Measurements from ENCODE around the gene MMRN2. TPM values are rescaled to one million over a fixed set of nuclear protein-coding genes. Genes with fewer than 3 reads are reported as not detected.

Gene MMRN2
- total RNA-seq, 2 experiments from 2014 or later = not detected

DNA sequence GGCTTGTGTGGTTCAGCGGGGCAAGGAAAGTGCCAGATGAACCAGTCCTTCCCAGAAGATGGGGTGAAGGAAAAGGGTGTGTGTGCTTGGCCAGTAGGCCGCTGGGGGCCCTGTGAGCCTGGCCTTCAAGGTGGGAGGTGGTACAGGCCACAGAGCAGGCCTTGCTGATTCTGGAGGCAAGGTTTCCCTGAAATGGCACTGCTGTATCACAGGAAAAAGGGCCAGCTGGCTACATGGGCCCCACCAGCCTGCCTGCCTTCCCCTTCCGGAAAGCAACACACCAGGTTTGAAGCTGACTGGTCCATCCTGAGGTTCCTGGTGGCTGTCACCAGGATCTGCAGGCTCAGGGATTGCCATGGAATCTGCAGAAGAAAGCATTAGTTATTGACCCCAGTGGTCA, 12.5 kb downstream of the MMRN2 start:
- TF ChIP-seq, protein P1, sequence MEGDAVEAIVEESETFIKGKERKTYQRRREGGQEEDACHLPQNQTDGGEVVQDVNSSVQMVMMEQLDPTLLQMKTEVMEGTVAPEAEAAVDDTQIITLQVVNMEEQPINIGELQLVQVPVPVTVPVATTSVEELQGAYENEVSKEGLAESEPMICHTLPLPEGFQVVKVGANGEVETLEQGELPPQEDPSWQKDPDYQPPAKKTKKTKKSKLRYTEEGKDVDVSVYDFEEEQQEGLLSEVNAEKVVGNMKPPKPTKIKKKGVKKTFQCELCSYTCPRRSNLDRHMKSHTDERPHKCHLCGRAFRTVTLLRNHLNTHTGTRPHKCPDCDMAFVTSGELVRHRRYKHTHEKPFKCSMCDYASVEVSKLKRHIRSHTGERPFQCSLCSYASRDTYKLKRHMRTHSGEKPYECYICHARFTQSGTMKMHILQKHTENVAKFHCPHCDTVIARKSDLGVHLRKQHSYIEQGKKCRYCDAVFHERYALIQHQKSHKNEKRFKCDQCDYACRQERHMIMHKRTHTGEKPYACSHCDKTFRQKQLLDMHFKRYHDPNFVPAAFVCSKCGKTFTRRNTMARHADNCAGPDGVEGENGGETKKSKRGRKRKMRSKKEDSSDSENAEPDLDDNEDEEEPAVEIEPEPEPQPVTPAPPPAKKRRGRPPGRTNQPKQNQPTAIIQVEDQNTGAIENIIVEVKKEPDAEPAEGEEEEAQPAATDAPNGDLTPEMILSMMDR (conservative IDR thresholded peaks at IDR 0.05; ENCODE audit: low read length) = no peak
- no peak for TF ChIP-seq EZH2phosphoT487 (IDR thresholded peaks at IDR 0.05; ENCODE audit: borderline replicate concordance, low read depth, low read length)
- Histone ChIP-seq H4K20me1 (ENCODE audit: insufficient read depth, low read length) (no peaks in the 10 kb centered on the region), H3K4me1 (ENCODE audit: insufficient read depth, low read length, poor library complexity, severe bottlenecking) (no peaks in the 10 kb centered on the region), H2AFZ (ENCODE audit: low read length) (no peak overlapping the region), H3K9me3 (ENCODE audit: low read length) (no peaks in the 10 kb centered on the region), H3K36me3 (ENCODE audit: insufficient read depth, low read length) (no peaks in the 10 kb centered on the region), H3K27ac (ENCODE audit: low read depth, low read length, poor library complexity, severe bottlenecking) (no peak overlapping the region), H3K79me2 (ENCODE audit: insufficient read depth, low read depth, low read length) (no peaks in the 10 kb centered on the region), H3K4me2 (ENCODE audit: low read length) (no peak overlapping the region), H3K9me2 (ENCODE audit: insufficient read depth, low read length) (no peaks in the 10 kb centered on the region), H3K4me3 (ENCODE audit: low read depth, low read length, poor library complexity, severe bottlenecking) (no peak overlapping the region)
- BruUV-seq (replicated peaks) = no TSS peak
- ChIA-PET CTCF (ENCODE audit: unreplicated experiment) (interaction anchor here (0.6 kb wide), 1 partner anchor 262 kb away, joined by 4 read pairs; no protein-coding TSS in a partner anchor), POLR2A (no interaction called here)
- no peak for DNase-seq (ENCODE audit: low spot score)
- intact Hi-C loops (cut with micrococcal nuclease; ENCODE audit: unreplicated experiment) = no loop called here

DNA sequence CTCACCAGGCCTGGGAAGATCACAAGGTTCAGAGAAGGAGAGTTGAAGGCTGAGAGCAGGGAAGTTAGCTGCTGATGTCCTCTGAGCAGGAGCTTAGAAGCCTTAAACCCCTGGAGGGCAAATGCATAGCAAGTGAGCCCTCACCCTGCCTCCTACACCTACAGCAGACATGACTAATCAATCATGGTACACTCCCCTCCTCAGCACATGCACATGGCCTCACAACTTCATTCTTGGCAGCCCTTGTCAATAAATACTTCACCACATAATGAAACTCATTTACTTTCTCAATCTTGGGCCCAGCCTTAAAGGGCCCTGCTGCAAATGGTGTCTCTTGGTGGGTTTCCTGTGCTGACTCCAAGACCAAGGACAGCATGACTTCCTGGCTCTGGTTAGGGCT, 12.9 kb downstream of the MMRN2 start:
- Histone ChIP-seq H3K4me1 (ENCODE audit: insufficient read depth, low read length, poor library complexity, severe bottlenecking) (no peaks in the 10 kb centered on the region), H3K9me2 (ENCODE audit: insufficient read depth, low read length) (no peaks in the 10 kb centered on the region), H3K79me2 (ENCODE audit: insufficient read depth, low read depth, low read length) (no peaks in the 10 kb centered on the region), H4K20me1 (ENCODE audit: insufficient read depth, low read length) (no peaks in the 10 kb centered on the region), H3K36me3 (ENCODE audit: insufficient read depth, low read length) (no peaks in the 10 kb centered on the region), H3K4me2 (ENCODE audit: low read length) (no peak overlapping the region), H3K4me3 (ENCODE audit: low read depth, low read length, poor library complexity, severe bottlenecking) (no peak overlapping the region), H3K9me3 (ENCODE audit: low read length) (no peaks in the 10 kb centered on the region), H2AFZ (ENCODE audit: low read length) (no peak overlapping the region), H3K27ac (ENCODE audit: low read depth, low read length, poor library complexity, severe bottlenecking) (no peak overlapping the region)
- no peak for TF ChIP-seq EZH2phosphoT487 (IDR thresholded peaks at IDR 0.05; ENCODE audit: borderline replicate concordance, low read depth, low read length)
- CTCF ChIA-PET (ENCODE audit: unreplicated experiment) = no interaction called here
- no peak for DNase-seq (ENCODE audit: low spot score)
- intact Hi-C loops (cut with micrococcal nuclease; ENCODE audit: unreplicated experiment) = no loop called here
- POLR2A ChIA-PET = no interaction called here
- BruUV-seq (replicated peaks) = no TSS peak

DNA sequence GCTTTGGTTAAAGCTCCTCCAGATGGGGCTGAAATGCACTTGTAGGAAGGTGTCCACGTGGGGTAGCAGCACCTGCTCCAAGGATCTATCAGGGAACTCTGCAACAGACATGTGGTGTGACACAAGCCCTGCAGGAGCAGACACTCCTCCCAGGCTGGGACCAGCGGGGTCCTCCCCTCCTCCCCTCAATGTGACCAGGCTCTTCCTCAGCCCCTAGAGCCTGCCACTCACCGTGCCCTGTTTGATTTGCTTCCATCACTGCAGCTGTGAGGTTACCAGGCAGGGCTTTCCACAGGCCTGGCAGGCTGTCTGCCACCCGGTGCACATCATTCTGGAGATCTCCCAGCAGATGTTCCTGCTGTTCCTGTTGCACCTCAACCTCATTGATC, 13.4 kb downstream of the MMRN2 start:
- no peak for TF ChIP-seq EZH2phosphoT487 (IDR thresholded peaks at IDR 0.05; ENCODE audit: borderline replicate concordance, low read depth, low read length)
- TF ChIP-seq, protein P1 (conservative IDR thresholded peaks at IDR 0.05; ENCODE audit: low read length) = no peak
- Histone ChIP-seq H3K4me1 (ENCODE audit: insufficient read depth, low read length, poor library complexity, severe bottlenecking) (no peaks in the 10 kb centered on the region), H3K9me3 (ENCODE audit: low read length) (no peaks in the 10 kb centered on the region), H2AFZ (ENCODE audit: low read length) (no peak overlapping the region), H3K27ac (ENCODE audit: low read depth, low read length, poor library complexity, severe bottlenecking) (no peak overlapping the region), H3K36me3 (ENCODE audit: insufficient read depth, low read length) (no peaks in the 10 kb centered on the region), H4K20me1 (ENCODE audit: insufficient read depth, low read length) (no peaks in the 10 kb centered on the region), H3K4me2 (ENCODE audit: low read length) (no peak overlapping the region), H3K79me2 (ENCODE audit: insufficient read depth, low read depth, low read length) (no peaks in the 10 kb centered on the region), H3K4me3 (ENCODE audit: low read depth, low read length, poor library complexity, severe bottlenecking) (no peak overlapping the region), H3K9me2 (ENCODE audit: insufficient read depth, low read length) (no peaks in the 10 kb centered on the region)
- no peak for DNase-seq (ENCODE audit: low spot score)
- BruUV-seq (replicated peaks) = no TSS peak
- intact Hi-C loops (cut with micrococcal nuclease; ENCODE audit: unreplicated experiment) = no loop called here
- ChIA-PET POLR2A (no interaction called here), CTCF (ENCODE audit: unreplicated experiment) (no interaction called here)

Data from OCI-LY7 (cell line).